ENCODE measurements around the gene PRKG1. TPM values are rescaled to one million over a fixed set of nuclear protein-coding genes. Genes with fewer than 3 reads are reported as not detected.

PRKG1 gene
- total and polyA plus RNA-seq, 2 of the 8 experiments (the other 6 are each of a cell fraction or from before 2014, with no cell fraction given), result 4.2 to 15.2 TPM

- no peak overlapping the region for H2BK15ac ChIP-seq (ENCODE audit: low read length)
- no peak overlapping the region for H4K5ac ChIP-seq (ENCODE audit: insufficient read length, low read depth, low read length)
- no peaks in the 10 kb centered on the region; a peak in 1 of 7 replicates for H3K4me1 ChIP-seq (replicated peaks in 1 of 4; ENCODE audit: control insufficient read depth in 3 of 4, insufficient read depth in 4 of 4, low read length in 3 of 4)
- H4K8ac ChIP-seq (ENCODE audit: extremely low read depth, insufficient read depth, low read length), result no peak overlapping the region
- H3K23me2 ChIP-seq (ENCODE audit: low read depth, low read length), result no peaks in the 10 kb centered on the region
- no peak overlapping the region for H3K23ac ChIP-seq (ENCODE audit: insufficient read length)
- H3K36me3 ChIP-seq (ENCODE audit: control insufficient read depth in 2 of 4, insufficient read depth in 4 of 4, low read length in 3 of 4), result no peaks in the 10 kb centered on the region
- no peak overlapping the region for H2BK5ac ChIP-seq (ENCODE audit: low read depth, low read length)
- DNase-seq (ENCODE audit: low read depth in 1 of 2, low spot score in 2 of 2), result no peak
- H3K4me2 ChIP-seq (ENCODE audit: insufficient read depth in 1 of 2, low read depth in 2 of 2, low read length in 2 of 2), result no peak overlapping the region
- H2BK12ac ChIP-seq (ENCODE audit: low read depth, low read length), result no peak overlapping the region
- no peaks in the 10 kb centered on the region for H4K20me1 ChIP-seq (replicated peaks in 1 of 2; ENCODE audit: control insufficient read depth in 1 of 2, insufficient read depth in 2 of 2, low read length in 2 of 2)
- no peak overlapping the region for H2AFZ ChIP-seq (ENCODE audit: low read length)
- no peak overlapping the region for H3K18ac ChIP-seq (ENCODE audit: extremely low read depth, low read length)
- no peak for FAIRE-seq
- no peak overlapping the region for H2BK120ac ChIP-seq (replicated peaks; ENCODE audit: low read depth, low read length)
- H3K56ac ChIP-seq (replicated peaks; ENCODE audit: insufficient read length, low read depth, low read length), result no peak overlapping the region
- H3K27ac ChIP-seq (ENCODE audit: low read depth, low read length), result no peak overlapping the region
- H3K27me3 ChIP-seq (replicated peaks in 1 of 4; ENCODE audit: control insufficient read depth in 3 of 4, extremely low read depth in 1 of 4, insufficient read depth in 3 of 4, low read length in 3 of 4), result no peaks in the 10 kb centered on the region
- H3K9me3 ChIP-seq (ENCODE audit: insufficient read depth in 2 of 2, low read depth in 1 of 2, low read length in 1 of 2), result no peaks in the 10 kb centered on the region
- no peak overlapping the region for H2BK20ac ChIP-seq (ENCODE audit: low read length)
- H3K4ac ChIP-seq (replicated peaks; ENCODE audit: insufficient read length, low read depth, low read length), result no peak overlapping the region
- no peak overlapping the region for H4K91ac ChIP-seq (replicated peaks; ENCODE audit: insufficient read length, low read length)
- WGBS, 2 experiments (ENCODE audit: extremely low coverage in 1 of 2, insufficient coverage in 1 of 2, insufficient read length in 1 of 2, insufficient replicate concordance in 2 of 2, low coverage in 1 of 2, low lambda C conversion rate in 2 of 2, missing lambda C conversion rate in 1 of 2), result 92% methylated on average over 2 of the region's 2 CpGs; no CpG with 5 or more reads in 1 of the 2 experiments
- H3K9ac ChIP-seq (replicated peaks in 1 of 4; ENCODE audit: extremely low read depth in 1 of 4, low read depth in 3 of 4, low read length in 3 of 4), result no peak overlapping the region
- no peak overlapping the region for H3K4me3 ChIP-seq (ENCODE audit: extremely low read depth in 1 of 4, insufficient read depth in 2 of 4, low read depth in 3 of 4, low read length in 4 of 4)
- no peak overlapping the region for H3K14ac ChIP-seq (ENCODE audit: insufficient read length)
- H2AK5ac ChIP-seq (ENCODE audit: low read depth, low read length), result no peak overlapping the region
- no peaks in the 10 kb centered on the region for H3K79me2 ChIP-seq (ENCODE audit: control insufficient read depth in 1 of 2, insufficient read depth in 2 of 2, low read length in 2 of 2)
- no peaks in the 10 kb centered on the region for H3K79me1 ChIP-seq (ENCODE audit: low read depth, low read length)
- ChIA-PET POLR2A (ENCODE audit: partially characterized antibody) (no interaction called here), CTCF (ENCODE audit: partially characterized antibody) (no interaction called here)
- TF ChIP-seq RFX5 (IDR thresholded peaks at IDR 0.05; ENCODE audit: borderline replicate concordance, low read depth, low read length) (no peak), GABPA (IDR thresholded peaks at IDR 0.05; ENCODE audit: borderline replicate concordance, insufficient read depth, low read length) (no peak), HDAC2 (IDR thresholded peaks at IDR 0.05; ENCODE audit: borderline replicate concordance in 1 of 2, low read depth in 2 of 2, low read length in 2 of 2) (no peak), EZH2 (IDR thresholded peaks at IDR 0.05; ENCODE audit: low read depth, low read length, severe bottlenecking) (no peak), POU5F1 (IDR thresholded peaks at IDR 0.05; ENCODE audit: low read depth, low read length) (no peak), NANOG (IDR thresholded peaks at IDR 0.05; ENCODE audit: insufficient read depth, low read depth, low read length, poor library complexity, severe bottlenecking) (no peak), SIRT6 (IDR thresholded peaks at IDR 0.05; ENCODE audit: low read length) (no peak), EP300 (IDR thresholded peaks at IDR 0.05; ENCODE audit: borderline replicate concordance in 1 of 2, low read depth in 2 of 2, low read length in 2 of 2) (no peak), RAD21 (IDR thresholded peaks at IDR 0.05 in 1 of 2, conservative IDR thresholded peaks at IDR 0.05 in 1 of 2; ENCODE audit: low read depth in 2 of 2, low read length in 2 of 2) (no peak), RBBP5 (IDR thresholded peaks at IDR 0.05; ENCODE audit: borderline replicate concordance, low read depth, low read length) (no peak), EGR1 (IDR thresholded peaks at IDR 0.05; ENCODE audit: borderline replicate concordance, low read depth, low read length) (no peak), RNF2 (IDR thresholded peaks at IDR 0.05; ENCODE audit: borderline replicate concordance, low read depth, low read length, missing control alignments, poor library complexity, severe bottlenecking) (no peak)
- TF ChIP-seq, protein P1, sequence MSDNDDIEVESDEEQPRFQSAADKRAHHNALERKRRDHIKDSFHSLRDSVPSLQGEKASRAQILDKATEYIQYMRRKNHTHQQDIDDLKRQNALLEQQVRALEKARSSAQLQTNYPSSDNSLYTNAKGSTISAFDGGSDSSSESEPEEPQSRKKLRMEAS (IDR thresholded peaks at IDR 0.05), result no peak
Measured at GRCh38 chr10:51469686-51470085, 395.4 kb downstream of the PRKG1 start.

Measured in H1 (cell line).